ENCODE results near the gene OPHN1. TPM values are rescaled to one million over a fixed set of nuclear protein-coding genes. Genes with fewer than 3 reads are reported as not detected.

The OPHN1 gene
- total RNA-seq, 2 experiments from 2014 or later: 0.04 TPM; not detected in 1

GRCh38 chrX:68234171-68234910 is 199.0 kb downstream of the OPHN1 start:
- no peak for DNase-seq
- intact Hi-C loops (cut with micrococcal nuclease): no loop called here
- H3K4me1 Mint-ChIP-seq (ENCODE audit: low read depth): no peaks in the 10 kb centered on the region
- TF ChIP-seq, protein P1, sequence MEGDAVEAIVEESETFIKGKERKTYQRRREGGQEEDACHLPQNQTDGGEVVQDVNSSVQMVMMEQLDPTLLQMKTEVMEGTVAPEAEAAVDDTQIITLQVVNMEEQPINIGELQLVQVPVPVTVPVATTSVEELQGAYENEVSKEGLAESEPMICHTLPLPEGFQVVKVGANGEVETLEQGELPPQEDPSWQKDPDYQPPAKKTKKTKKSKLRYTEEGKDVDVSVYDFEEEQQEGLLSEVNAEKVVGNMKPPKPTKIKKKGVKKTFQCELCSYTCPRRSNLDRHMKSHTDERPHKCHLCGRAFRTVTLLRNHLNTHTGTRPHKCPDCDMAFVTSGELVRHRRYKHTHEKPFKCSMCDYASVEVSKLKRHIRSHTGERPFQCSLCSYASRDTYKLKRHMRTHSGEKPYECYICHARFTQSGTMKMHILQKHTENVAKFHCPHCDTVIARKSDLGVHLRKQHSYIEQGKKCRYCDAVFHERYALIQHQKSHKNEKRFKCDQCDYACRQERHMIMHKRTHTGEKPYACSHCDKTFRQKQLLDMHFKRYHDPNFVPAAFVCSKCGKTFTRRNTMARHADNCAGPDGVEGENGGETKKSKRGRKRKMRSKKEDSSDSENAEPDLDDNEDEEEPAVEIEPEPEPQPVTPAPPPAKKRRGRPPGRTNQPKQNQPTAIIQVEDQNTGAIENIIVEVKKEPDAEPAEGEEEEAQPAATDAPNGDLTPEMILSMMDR (IDR thresholded peaks at IDR 0.05): no peak
- no peaks in the 10 kb centered on the region for H3K36me3 Mint-ChIP-seq (ENCODE audit: low read depth)
- ChIA-PET CTCF (no interaction called here), POLR2A (no interaction called here)
- H3K9me3 Mint-ChIP-seq: no peaks in the 10 kb centered on the region
- H3K27me3 Mint-ChIP-seq: no peaks in the 10 kb centered on the region
- no peak overlapping the region for H3K4me3 Mint-ChIP-seq
- H3K27ac Mint-ChIP-seq: no peak overlapping the region
- ATAC-seq: no peak

DNA sequence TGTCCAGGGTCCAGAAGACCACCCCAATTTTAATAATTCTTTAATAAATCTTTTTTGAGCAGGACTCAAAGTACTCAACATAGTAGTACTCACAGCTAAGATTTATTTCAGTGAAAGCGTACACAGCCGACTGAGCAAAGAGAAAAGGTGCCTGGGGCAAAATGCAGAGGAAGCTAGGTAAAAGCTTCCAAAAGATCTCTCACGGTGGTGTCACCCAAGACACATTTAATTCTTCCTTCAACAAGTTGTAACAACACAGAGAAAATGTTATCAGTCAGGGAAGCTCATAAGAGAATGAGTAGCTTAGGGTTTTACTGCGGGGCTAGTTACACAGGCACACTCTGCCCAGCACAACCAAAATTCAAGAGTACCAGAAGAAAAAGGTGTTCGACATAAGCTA is 201.1 kb downstream of the OPHN1 start:
- Mint-ChIP-seq H3K9me3 (no peaks in the 10 kb centered on the region), H3K4me3 (no peak overlapping the region), H3K27ac (no peak overlapping the region), H3K27me3 (no peaks in the 10 kb centered on the region), H3K4me1 (ENCODE audit: low read depth) (no peaks in the 10 kb centered on the region), H3K36me3 (ENCODE audit: low read depth) (no peaks in the 10 kb centered on the region)
- no peak for ATAC-seq
- DNase-seq: no peak
- TF ChIP-seq, protein P1 (IDR thresholded peaks at IDR 0.05): no peak
- intact Hi-C loops (cut with micrococcal nuclease): no loop called here
- CTCF ChIA-PET: no interaction called here
- POLR2A ChIA-PET: no interaction called here

GRCh38 chrX:68209008-68209407 is 224.3 kb downstream of the OPHN1 start:
- intact Hi-C loops (cut with micrococcal nuclease): no loop called here
- ATAC-seq: no peak
- Mint-ChIP-seq H3K4me1 (ENCODE audit: low read depth) (no peaks in the 10 kb centered on the region), H3K27me3 (peaks cover 3% of the 10 kb centered on the region), H3K36me3 (ENCODE audit: low read depth) (no peaks in the 10 kb centered on the region), H3K27ac (no peak overlapping the region), H3K9me3 (no peaks in the 10 kb centered on the region), H3K4me3 (no peak overlapping the region)
- TF ChIP-seq, protein P1 (IDR thresholded peaks at IDR 0.05): no peak
- DNase-seq: no peak
- ChIA-PET CTCF (no interaction called here), POLR2A (no interaction called here)

GRCh38 chrX:68204521-68205038 is 228.7 kb downstream of the OPHN1 start:
- no peaks in the 10 kb centered on the region for H3K4me1 Mint-ChIP-seq (ENCODE audit: low read depth)
- ChIA-PET POLR2A (no interaction called here), CTCF (no interaction called here)
- no peak overlapping the region for H3K27ac Mint-ChIP-seq
- DNase-seq: no peak
- no peaks in the 10 kb centered on the region for H3K27me3 Mint-ChIP-seq
- no peaks in the 10 kb centered on the region for H3K9me3 Mint-ChIP-seq
- no peak overlapping the region for H3K4me3 Mint-ChIP-seq
- no peak for ATAC-seq
- H3K36me3 Mint-ChIP-seq (ENCODE audit: low read depth): no peaks in the 10 kb centered on the region
- intact Hi-C loops (cut with micrococcal nuclease): no loop called here
- TF ChIP-seq, protein P1 (IDR thresholded peaks at IDR 0.05): no peak

- Mint-ChIP-seq H3K4me1 (ENCODE audit: low read depth) (no peaks in the 10 kb centered on the region), H3K27ac (no peak overlapping the region)
These were observed 229.6 kb downstream of the OPHN1 start for GRCh38 chrX:68203646-68204045.

More at GRCh38 chrX:68203646-68204045, 229.6 kb downstream of the OPHN1 start:
- intact Hi-C loops (cut with micrococcal nuclease): no loop called here
- ChIA-PET POLR2A (no interaction called here), CTCF (no interaction called here)
- H3K36me3 Mint-ChIP-seq (ENCODE audit: low read depth): no peaks in the 10 kb centered on the region
- TF ChIP-seq, protein P1 (IDR thresholded peaks at IDR 0.05): no peak
- no peak for ATAC-seq
- H3K4me3 Mint-ChIP-seq: no peak overlapping the region
- DNase-seq: no peak
- no peaks in the 10 kb centered on the region for H3K9me3 Mint-ChIP-seq
- no peaks in the 10 kb centered on the region for H3K27me3 Mint-ChIP-seq
